Neuronal stem cell (in vitro differentiated cells): ENCODE measurements around the gene RIPK3.
A peak's percentile ranks its signal among the peaks of the same experiment; 100 is the strongest.

Experiments used
- DNase-seq: peaks from one replicate; pipeline ENCODE4 v3.0.0-alpha.2; 2013; ENCODE audit warnings: low spot score
- H2AFZ ChIP-seq: one replicate; pipeline ENCODE4 v1.6.1; 2013; ENCODE audit warnings: mild to moderate bottlenecking, low read length, inconsistent platforms
- H2AK5ac ChIP-seq: 2 replicates; pipeline ENCODE4 v1.6.1; 2013; ENCODE audit warnings: low read depth, mild to moderate bottlenecking, inconsistent platforms, low read length, moderate library complexity, mixed read lengths
- H2BK120ac ChIP-seq: 2 replicates; pipeline ENCODE4 v1.6.1; 2013; ENCODE audit warnings: low read depth, mild to moderate bottlenecking, inconsistent platforms, low read length, moderate library complexity, mixed read lengths
- H2BK12ac ChIP-seq: one replicate; pipeline ENCODE4 v1.6.1; 2013; ENCODE audit warnings: low read length, inconsistent platforms
- H2BK15ac ChIP-seq: 2 replicates; pipeline ENCODE4 v1.6.1; 2013; ENCODE audit warnings: mild to moderate bottlenecking, low read length, inconsistent platforms, mixed read lengths
- H2BK5ac ChIP-seq: one replicate; pipeline ENCODE4 v1.6.1; 2013; ENCODE audit warnings: inconsistent platforms, mild to moderate bottlenecking, low read length, moderate library complexity
- H3K14ac ChIP-seq: one replicate; pipeline ENCODE4 v1.6.1; 2013; ENCODE audit warnings: low read length, inconsistent platforms
- H3K18ac ChIP-seq: 2 replicates; pipeline ENCODE4 v1.6.1; 2013; ENCODE audit warnings: low read length, inconsistent platforms
- H3K23ac ChIP-seq: 2 replicates; pipeline ENCODE4 v1.6.1; 2013; ENCODE audit warnings: low read depth, mild to moderate bottlenecking, mixed read lengths, low read length, inconsistent platforms; ENCODE audit not compliant: poor library complexity
- H3K27ac ChIP-seq: replicated peaks from 3 replicates; pipeline ENCODE4 v1.5.1; 2013; ENCODE audit warnings: low read length, inconsistent platforms
- H3K27me3 ChIP-seq, 3 experiments: 2 replicates each; pipeline ENCODE4 v1.6.1; 2013; ENCODE audit warnings: low read length in 3 of 3, mild to moderate bottlenecking in 2 of 3, inconsistent platforms in 1 of 3, low read depth in 1 of 3, mixed read lengths in 1 of 3, moderate library complexity in 1 of 3; ENCODE audit not compliant: control insufficient read depth in 3 of 3, insufficient read depth in 3 of 3
- H3K36me3 ChIP-seq, 2 donors: replicated peaks in 1 of 2; 2 replicates each; pipeline ENCODE4 v1.6.1; 2013; ENCODE audit warnings: low read length in 2 of 2; ENCODE audit not compliant: control insufficient read depth in 2 of 2, insufficient read depth in 2 of 2
- H3K4ac ChIP-seq: 2 replicates; pipeline ENCODE4 v1.6.1; 2013; ENCODE audit warnings: inconsistent platforms, mild to moderate bottlenecking, low read length, moderate library complexity
- H3K4me1 ChIP-seq, 2 donors: 1 replicate in 1 of 2; 2 replicates in 1 of 2; pipeline ENCODE4 v1.6.1; 2013; ENCODE audit warnings: low read length in 2 of 2, low read depth in 1 of 2; ENCODE audit not compliant: control insufficient read depth in 2 of 2, insufficient read depth in 1 of 2
- H3K4me2 ChIP-seq: one replicate; pipeline ENCODE4 v1.6.1; 2013; ENCODE audit warnings: mild to moderate bottlenecking, low read length, inconsistent platforms; ENCODE audit not compliant: insufficient read depth, poor library complexity, severe bottlenecking
- H3K4me3 ChIP-seq, 2 donors: 2 replicates each; pipeline ENCODE4 v1.5.1; 2013; ENCODE audit warnings: low read length in 2 of 2, mild to moderate bottlenecking in 2 of 2, inconsistent platforms in 1 of 2, moderate library complexity in 1 of 2
- H3K79me1 ChIP-seq: one replicate; pipeline ENCODE4 v1.6.1; 2013; ENCODE audit warnings: low read depth, mild to moderate bottlenecking, inconsistent platforms, low read length, moderate library complexity
- H3K9ac ChIP-seq: one replicate; pipeline ENCODE4 v1.6.1; 2013; ENCODE audit warnings: mild to moderate bottlenecking, low read depth, low read length, inconsistent platforms; ENCODE audit not compliant: poor library complexity
- H3K9me3 ChIP-seq, 2 donors: replicated peaks in 1 of 2; 2 replicates each; pipeline versions ENCODE3 to v1.6.1; 2013; ENCODE audit warnings: low read length in 2 of 2, mild to moderate bottlenecking in 2 of 2, inconsistent platforms in 1 of 2, low read depth in 1 of 2, mixed read lengths in 1 of 2, moderate library complexity in 1 of 2; ENCODE audit not compliant: control insufficient read depth in 2 of 2, insufficient read depth in 1 of 2
- H4K8ac ChIP-seq: one replicate; pipeline ENCODE4 v1.6.1; 2013; ENCODE audit warnings: low read depth, mild to moderate bottlenecking, inconsistent platforms, low read length, moderate library complexity
- H4K91ac ChIP-seq: one replicate; pipeline ENCODE4 v1.6.1; 2013; ENCODE audit warnings: low read length, low read depth, mild to moderate bottlenecking, inconsistent platforms; ENCODE audit not compliant: poor library complexity
- WGBS, 2 donors: extraction: QIAGEN DNeasy Blood & Tissue Kit; methylation state at CpG; one replicate each; pipeline ENCODE4 v1.1.7; 2013; ENCODE audit warnings: missing lambda C conversion rate in 2 of 2, mixed read lengths in 1 of 2; ENCODE audit not compliant: insufficient read length in 2 of 2, insufficient replicate concordance in 1 of 2; ENCODE audit errors: extremely low coverage in 2 of 2; 5-methylcytosine and 5-hydroxymethylcytosine counted together

Gene RIPK3

DNA sequence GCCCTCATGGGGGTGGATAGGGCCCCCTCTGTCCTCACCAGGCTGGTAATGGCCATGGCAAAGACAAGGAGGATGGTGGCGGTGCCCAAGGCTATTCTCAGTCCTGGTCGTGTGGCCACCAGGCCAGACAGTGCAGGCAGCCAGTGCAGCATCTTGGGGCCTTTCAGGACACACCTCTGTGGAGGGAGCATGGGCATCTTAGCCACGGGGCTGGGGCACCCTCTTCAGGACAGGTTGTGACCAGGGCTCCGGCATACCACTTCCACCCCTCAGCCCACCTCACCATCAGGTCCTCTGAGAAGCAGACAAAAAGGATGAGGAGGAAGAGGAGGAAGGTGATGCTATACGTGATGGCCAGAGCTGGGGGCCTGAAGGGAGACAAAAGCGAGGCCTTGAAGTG is 15.8 kb downstream of the RIPK3 start:
- Histone ChIP-seq H3K79me1 (no peaks in the 10 kb centered on the region), H3K27me3 (peaks cover 0 to 58% (median 9%) of the 10 kb centered on the region in 3 experiments), H3K9ac (peak overlapping the region; percentile 44), H3K4me3 (peak overlapping the region in 1 of 2 donors; percentile 25), H2AFZ (no peak overlapping the region), H2BK15ac (no peak overlapping the region), H3K27ac (no peak overlapping the region), H3K14ac (no peak overlapping the region), H3K36me3 (no peaks in the 10 kb centered on the region), H2BK5ac (peak overlapping the region; percentile 53), H3K4ac (peak overlapping the region; percentile 23), H2BK120ac (no peak overlapping the region), H4K8ac (no peak overlapping the region), H2BK12ac (peak overlapping the region; percentile 22), H3K18ac (peak overlapping the region; percentile 80), H3K9me3 (peaks cover 0 to 2% of the 10 kb centered on the region in 2 donors), H2AK5ac (no peak overlapping the region), H3K23ac (no peak overlapping the region), H3K4me1 (peaks cover 4% of the 10 kb centered on the region in 2 donors), H3K4me2 (no peak overlapping the region), H4K91ac (no peak overlapping the region)
- no peak for DNase-seq
- WGBS, 2 donors, result no CpG with 5 or more reads among the region's 6 CpGs

DNA sequence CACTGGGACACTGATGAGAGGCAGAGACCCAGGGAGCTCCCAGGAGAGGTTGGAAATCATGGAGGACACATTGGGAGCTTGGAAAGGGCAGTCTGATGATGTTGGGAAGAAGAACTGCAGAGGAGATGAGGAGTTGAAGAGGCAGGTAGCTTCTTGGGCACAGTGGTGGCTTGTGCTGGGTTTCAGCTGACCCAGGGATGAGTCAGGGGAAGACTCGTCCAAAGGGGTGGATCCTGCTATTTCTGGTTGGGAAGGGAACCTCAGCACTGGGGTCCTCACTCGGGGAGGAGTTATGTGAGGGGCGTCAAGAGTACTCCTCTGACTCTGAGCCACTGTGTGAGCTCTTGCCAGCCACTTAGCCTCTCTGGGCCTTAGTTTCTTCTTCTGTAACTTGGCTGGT is 16.4 kb downstream of the RIPK3 start:
- whole genome bisulfite sequencing, 2 donors, result no CpG with 5 or more reads among the region's 3 CpGs

DNA sequence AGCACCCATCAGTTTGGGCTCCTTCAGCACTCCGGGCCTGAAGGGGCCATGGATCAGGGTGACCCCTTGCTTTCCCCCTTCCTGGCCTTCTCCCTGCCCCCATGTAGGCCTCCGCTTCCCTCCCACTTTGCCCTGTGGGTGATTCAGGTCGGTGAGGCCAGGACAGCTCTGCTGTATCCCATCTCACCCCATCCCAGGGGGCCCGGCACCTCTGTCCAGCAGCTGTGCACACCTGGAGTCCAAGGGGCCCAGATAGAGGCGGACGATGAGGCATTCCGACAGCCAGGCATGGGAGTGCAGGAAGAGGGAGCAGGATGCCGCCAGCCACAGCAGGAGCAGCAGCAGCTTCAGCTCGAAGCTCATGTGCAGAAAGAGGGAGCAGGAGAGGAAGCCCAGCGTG is 17.1 kb downstream of the RIPK3 start:
- H3K23ac ChIP-seq, result peak overlapping the region; percentile 77
- no peak overlapping the region for H2AFZ ChIP-seq
- H3K9ac ChIP-seq, result peak overlapping the region; percentile 66
- H2BK5ac ChIP-seq, result no peak overlapping the region
- H3K4me3 ChIP-seq, result no peak overlapping the region
- peak overlapping the region; percentile 54 for H2BK120ac ChIP-seq
- H2BK12ac ChIP-seq, result no peak overlapping the region
- H3K9me3 ChIP-seq, result peaks cover 0 to 2% of the 10 kb centered on the region in 2 donors
- WGBS, 2 donors, result no CpG with 5 or more reads among the region's 10 CpGs
- no peak overlapping the region for H4K91ac ChIP-seq
- peak overlapping the region; percentile 26 for H4K8ac ChIP-seq
- H3K4ac ChIP-seq, result no peak overlapping the region
- no peak overlapping the region for H3K4me2 ChIP-seq
- peak overlapping the region; percentile 13 for H3K18ac ChIP-seq
- DNase-seq, result no peak
- H3K27ac ChIP-seq, result no peak overlapping the region
- H3K4me1 ChIP-seq, result peaks cover 4% of the 10 kb centered on the region in 2 donors
- H3K14ac ChIP-seq, result peak overlapping the region; percentile 43
- H3K79me1 ChIP-seq, result no peaks in the 10 kb centered on the region
- peaks cover 0 to 56% (median 11%) of the 10 kb centered on the region in 3 experiments for H3K27me3 ChIP-seq
- no peaks in the 10 kb centered on the region for H3K36me3 ChIP-seq
- peak overlapping the region; percentile 41 for H2BK15ac ChIP-seq
- peak overlapping the region; percentile 65 for H2AK5ac ChIP-seq

More for the DNA sequence above, 16.4 kb downstream of the RIPK3 start:
- no peak overlapping the region for H3K9ac ChIP-seq
- no peak overlapping the region for H3K27ac ChIP-seq
- H4K91ac ChIP-seq, result no peak overlapping the region
- no peak overlapping the region for H2AFZ ChIP-seq
- H2AK5ac ChIP-seq, result peak overlapping the region; percentile 65
- H2BK15ac ChIP-seq, result no peak overlapping the region
- no peak overlapping the region for H2BK5ac ChIP-seq
- no peak overlapping the region for H3K4ac ChIP-seq
- peaks cover 0 to 56% (median 10%) of the 10 kb centered on the region in 3 experiments for H3K27me3 ChIP-seq
- H2BK12ac ChIP-seq, result no peak overlapping the region
- H3K4me3 ChIP-seq, result no peak overlapping the region
- no peak overlapping the region for H3K14ac ChIP-seq
- H4K8ac ChIP-seq, result no peak overlapping the region
- H3K4me1 ChIP-seq, result peaks cover 4% of the 10 kb centered on the region in 2 donors
- H2BK120ac ChIP-seq, result no peak overlapping the region
- no peaks in the 10 kb centered on the region for H3K79me1 ChIP-seq
- DNase-seq, result no peak
- H3K9me3 ChIP-seq, result peaks cover 0 to 2% of the 10 kb centered on the region in 2 donors
- H3K4me2 ChIP-seq, result no peak overlapping the region
- H3K36me3 ChIP-seq, result no peaks in the 10 kb centered on the region
- H3K23ac ChIP-seq, result peak overlapping the region; percentile 77
- no peak overlapping the region for H3K18ac ChIP-seq

DNA sequence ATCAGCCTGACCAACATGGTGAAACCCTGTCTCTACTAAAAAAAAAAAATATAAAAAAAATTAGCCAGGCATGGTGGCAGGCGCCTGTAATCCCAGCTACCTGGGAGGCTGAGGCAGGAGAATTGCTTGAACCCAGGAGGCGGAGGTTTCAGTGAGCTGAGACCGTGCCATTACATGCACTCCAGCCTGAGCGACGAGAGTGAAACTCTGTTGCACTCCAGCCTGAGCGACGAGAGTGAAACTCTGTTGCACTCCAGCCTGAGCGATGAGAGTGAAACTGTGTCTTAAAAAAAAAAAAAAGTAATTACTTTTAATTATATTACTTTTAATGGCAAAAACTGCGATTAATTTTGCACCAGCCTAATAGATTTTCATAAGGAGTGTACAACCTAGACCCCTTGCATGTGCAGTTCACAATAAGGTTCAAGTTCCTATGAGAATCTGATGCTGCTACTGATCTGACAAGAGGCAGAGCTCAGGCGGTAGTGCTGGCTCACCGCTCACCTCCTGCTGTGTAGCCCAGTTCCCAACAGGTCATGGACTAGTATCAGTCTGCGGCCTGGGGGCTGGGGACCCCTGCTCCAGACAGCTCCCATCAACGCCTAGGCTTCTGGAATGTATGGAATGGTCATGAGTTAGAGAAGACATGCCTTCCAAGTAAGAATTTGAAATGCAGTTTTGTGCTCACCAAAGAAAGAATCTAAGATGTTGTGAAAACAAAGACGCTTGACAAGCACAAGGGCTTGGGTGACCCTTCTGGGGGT is 18.4 kb downstream of the RIPK3 start:
- no peak overlapping the region for H3K23ac ChIP-seq
- no peak overlapping the region for H3K18ac ChIP-seq
- H2AK5ac ChIP-seq, result no peak overlapping the region
- no peak overlapping the region for H4K8ac ChIP-seq
- no peak overlapping the region for H2BK120ac ChIP-seq
- H3K4me2 ChIP-seq, result no peak overlapping the region
- H2BK5ac ChIP-seq, result no peak overlapping the region
- no peaks in the 10 kb centered on the region for H3K79me1 ChIP-seq
- H2BK15ac ChIP-seq, result no peak overlapping the region
- H3K27ac ChIP-seq, result no peak overlapping the region
- H3K14ac ChIP-seq, result no peak overlapping the region
- no peaks in the 10 kb centered on the region for H3K36me3 ChIP-seq
- WGBS, 2 donors, result no CpG with 5 or more reads among the region's 14 CpGs
- no peak for DNase-seq
- no peak overlapping the region for H3K4me3 ChIP-seq
- H2BK12ac ChIP-seq, result no peak overlapping the region
- no peak overlapping the region for H3K4ac ChIP-seq
- no peak overlapping the region for H3K9ac ChIP-seq
- H3K4me1 ChIP-seq, result peaks cover 1 to 4% of the 10 kb centered on the region in 2 donors
- H2AFZ ChIP-seq, result no peak overlapping the region
- H3K9me3 ChIP-seq, result peaks cover 0 to 4% of the 10 kb centered on the region in 2 donors
- H3K27me3 ChIP-seq, result peaks cover 0 to 56% (median 14%) of the 10 kb centered on the region in 3 experiments
- H4K91ac ChIP-seq, result no peak overlapping the region
